HS-27A (cell line): ENCODE data around the gene CRELD1.
"Not testable (repeated sequence)": the region's sequence is repeated elsewhere in the genome, so short reads cannot be mapped to it uniquely, and the experiment has no call there.

Experiments used
- DNase-seq: peaks from one replicate; pipeline ENCODE4 v3.0.0-alpha.2; 2012; ENCODE audit warnings: low read depth, missing footprints

Gene CRELD1

GRCh38 chr3:9933561-9934234 lies at the start of gene CRELD1:
TSS of gene CRELD1 (plus strand) at chr3:9933834. CDS start at chr3:9934439, 605 bp downstream.
- peak; percentile 89 for DNase-seq

- peak; percentile 65 for DNase-seq
These were observed 49.0 kb upstream of the CRELD1 start for GRCh38 chr3:9884555-9885165.

GRCh38 chr3:9886328-9886727 lies 47.3 kb upstream of the CRELD1 start:
- DNase-seq, result no peak

- DNase-seq, result no peak
These were observed 46.2 kb upstream of the CRELD1 start for GRCh38 chr3:9887480-9887879.

- DNase-seq, result no peak
These were observed 45.1 kb upstream of the CRELD1 start for GRCh38 chr3:9888540-9888939.

- no peak for DNase-seq
These were observed 44.2 kb upstream of the CRELD1 start for GRCh38 chr3:9889405-9889804.

- DNase-seq, result peak; percentile 80
These were observed 43.2 kb upstream of the CRELD1 start, which contains the start of gene JAGN1 for GRCh38 chr3:9890249-9891071. TSS of gene JAGN1 (plus strand) at chr3:9890610. CDS start at chr3:9890723, 113 bp downstream.

- DNase-seq, result no peak
These were observed 42.5 kb upstream of the CRELD1 start for GRCh38 chr3:9891072-9891622.

GRCh38 chr3:9893739-9894138 lies 39.9 kb upstream of the CRELD1 start:
- no peak for DNase-seq

GRCh38 chr3:9895715-9896114 lies 37.9 kb upstream of the CRELD1 start:
- DNase-seq, result not testable (repeated sequence)

- not testable (repeated sequence) for DNase-seq
These were observed 36.8 kb upstream of the CRELD1 start for GRCh38 chr3:9896755-9897407.

- DNase-seq, result no peak
These were observed 35.9 kb upstream of the CRELD1 start for GRCh38 chr3:9897408-9898372.

GRCh38 chr3:9898467-9899241 lies 35.0 kb upstream of the CRELD1 start:
- DNase-seq, result no peak

- no peak for DNase-seq
These were observed 34.3 kb upstream of the CRELD1 start for GRCh38 chr3:9899289-9899791.

GRCh38 chr3:9900965-9901415 lies 32.6 kb upstream of the CRELD1 start:
- not testable (repeated sequence) for DNase-seq

- DNase-seq, result no peak
These were observed 31.7 kb upstream of the CRELD1 start for GRCh38 chr3:9901967-9902366.

GRCh38 chr3:9902372-9903237 lies 31.0 kb upstream of the CRELD1 start, which contains the start of gene IL17RE:
TSS of gene IL17RE (plus strand) at chr3:9902848. CDS start at chr3:9902933, 85 bp downstream.
- DNase-seq, result no peak

GRCh38 chr3:9903238-9903624 lies 30.4 kb upstream of the CRELD1 start:
- no peak for DNase-seq

- no peak for DNase-seq
These were observed 29.7 kb upstream of the CRELD1 start for GRCh38 chr3:9903904-9904303.
